Kidney (tissue), 14 donors: ENCODE results near the gene MIB2. TPM values are rescaled to one million over a fixed set of nuclear protein-coding genes. Genes with fewer than 3 reads are reported as not detected.
A peak's percentile ranks its signal among the peaks of the same experiment; 100 is the strongest.

Experiments
- DNase-seq, 5 donors: peaks; one replicate each; pipeline ENCODE4 v3.0.0-alpha.2; 2013 to 2020
- FAIRE-seq: peaks from 2 replicates; lab custom pipeline; 2012; peaks lifted over from hg19 to GRCh38; lab: Jason Lieb, UNC
- H3K27ac ChIP-seq, 2 donors: one replicate each; pipeline ENCODE4 v1.7.0; 2013; ENCODE audit warnings: low read depth in 2 of 2, low read length in 2 of 2, inconsistent platforms in 1 of 2
- H3K27me3 ChIP-seq: one replicate; pipeline ENCODE4 v1.7.1; 2013; ENCODE audit warnings: low read length, inconsistent platforms; ENCODE audit not compliant: control insufficient read depth, insufficient read depth
- H3K36me3 ChIP-seq, 3 donors: one replicate each; pipeline versions ENCODE4 v1.7.0 to v1.7.1; 2013; ENCODE audit warnings: low read length in 3 of 3, control low read depth in 1 of 3, inconsistent platforms in 1 of 3; ENCODE audit not compliant: insufficient read depth in 3 of 3, control insufficient read depth in 2 of 3
- H3K4me1 ChIP-seq, 3 donors: one replicate each; pipeline versions ENCODE4 v1.7.0 to v1.7.1; 2013; ENCODE audit warnings: low read length in 3 of 3, inconsistent platforms in 1 of 3, low read depth in 1 of 3; ENCODE audit not compliant: control insufficient read depth in 2 of 3, insufficient read depth in 2 of 3
- H3K4me3 ChIP-seq, 3 donors: one replicate each; pipeline versions ENCODE4 v1.7.0 to v1.8.1; 2013; ENCODE audit warnings: low read length in 3 of 3, control low read depth in 1 of 3, inconsistent platforms in 1 of 3
- H3K9ac ChIP-seq, 3 donors: one replicate each; pipeline versions ENCODE4 v1.7.0 to v1.7.1; 2013; ENCODE audit warnings: low read length in 3 of 3, control low read depth in 1 of 3, inconsistent platforms in 1 of 3
- H3K9me3 ChIP-seq, 3 donors: one replicate each; pipeline versions ENCODE4 v1.7.0 to v1.7.1; 2013; ENCODE audit warnings: low read length in 3 of 3, control low read depth in 1 of 3, inconsistent platforms in 1 of 3; ENCODE audit not compliant: control insufficient read depth in 2 of 3, insufficient read depth in 1 of 3
- intact Hi-C: fragments of 100-400 bp; cut with DNase I; formaldehyde crosslinking; loops from one replicate; pipeline ENCODE4 v1.11.1; 2022
- polyA plus RNA-seq: library from polyadenylated mRNA; stranded (reverse); fragments of 350-450 nt; fragmentation: Illumina TruSeq; extraction: RNeasy Lipid Tissue Mini Kit (QIAGEN cat#74804); gene quantifications from one replicate; pipeline ENCODE4 v1.2.3, GENCODE V29; 2014; ENCODE audit warnings: low read depth, low replicate concordance; ENCODE audit not compliant: insufficient read depth
- total RNA-seq: library from RNA; stranded (reverse); fragmentation: NEBNext Ultra II Directional; extraction: Animal tissue kit (Norgen Biotek cat#: 25700); gene quantifications from one replicate; pipeline ENCODE4 v1.2.1, GENCODE V29; 2021
- TF ChIP-seq, protein P1 (sequence below): IDR thresholded peaks from 3 replicates; pipeline ENCODE4 v1.5.1; 2012; ENCODE audit warnings: mild to moderate bottlenecking, moderate library complexity, borderline replicate concordance; ENCODE audit not compliant: insufficient read depth; ENCODE audit errors: extremely low read depth
- donor health status: control.
- donor health status: control.
- donor health status: control.
- donor health status: control.
- donor health status: control.
- donor health status: DM: yes; HTN: yes; CAD: no.
- donor health status: Normal renal cell carcinoma (clear cell type).

The MIB2 gene
- total and polyA plus RNA-seq, 2 donors from 2014 or later, result 35.6 to 61.6 TPM

DNA sequence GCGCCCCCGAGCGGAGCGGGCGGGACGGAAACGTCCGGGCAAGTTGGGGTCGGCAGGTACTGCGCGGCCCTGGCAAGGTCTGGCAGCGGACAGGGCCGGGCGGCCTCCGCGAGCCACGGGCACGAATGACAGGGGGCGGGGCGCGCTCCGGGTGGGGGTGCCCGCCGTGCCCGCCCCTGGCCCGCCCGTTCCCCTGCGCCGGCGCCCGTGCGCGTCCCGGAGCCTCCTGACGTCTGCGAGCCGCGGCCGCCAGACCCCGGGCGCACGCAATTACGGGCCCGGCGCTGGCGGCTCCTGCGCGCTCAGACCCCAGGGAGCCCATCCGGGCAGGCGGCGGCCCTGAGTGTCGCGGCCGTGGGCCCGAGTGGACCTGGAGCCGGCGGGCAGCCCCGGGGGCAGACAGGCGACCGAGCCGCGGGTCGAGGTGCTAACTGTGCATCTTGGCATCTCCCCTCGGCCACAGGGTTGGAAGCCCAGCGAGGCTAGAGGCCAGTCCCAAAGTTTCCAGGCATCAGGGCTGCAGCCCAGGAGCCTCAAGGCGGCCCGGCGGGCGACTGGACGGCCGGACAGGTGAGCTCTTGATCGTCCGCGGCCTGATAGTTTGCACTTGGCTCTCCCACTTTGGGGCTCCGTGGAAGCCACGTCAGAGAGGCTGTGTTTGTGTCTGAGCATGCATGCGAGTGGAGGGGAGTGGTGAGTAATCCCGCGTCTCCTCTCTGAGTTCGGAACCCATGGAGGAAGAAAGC, 918 bp downstream of the MIB2 start:
- TF ChIP-seq, protein P1, sequence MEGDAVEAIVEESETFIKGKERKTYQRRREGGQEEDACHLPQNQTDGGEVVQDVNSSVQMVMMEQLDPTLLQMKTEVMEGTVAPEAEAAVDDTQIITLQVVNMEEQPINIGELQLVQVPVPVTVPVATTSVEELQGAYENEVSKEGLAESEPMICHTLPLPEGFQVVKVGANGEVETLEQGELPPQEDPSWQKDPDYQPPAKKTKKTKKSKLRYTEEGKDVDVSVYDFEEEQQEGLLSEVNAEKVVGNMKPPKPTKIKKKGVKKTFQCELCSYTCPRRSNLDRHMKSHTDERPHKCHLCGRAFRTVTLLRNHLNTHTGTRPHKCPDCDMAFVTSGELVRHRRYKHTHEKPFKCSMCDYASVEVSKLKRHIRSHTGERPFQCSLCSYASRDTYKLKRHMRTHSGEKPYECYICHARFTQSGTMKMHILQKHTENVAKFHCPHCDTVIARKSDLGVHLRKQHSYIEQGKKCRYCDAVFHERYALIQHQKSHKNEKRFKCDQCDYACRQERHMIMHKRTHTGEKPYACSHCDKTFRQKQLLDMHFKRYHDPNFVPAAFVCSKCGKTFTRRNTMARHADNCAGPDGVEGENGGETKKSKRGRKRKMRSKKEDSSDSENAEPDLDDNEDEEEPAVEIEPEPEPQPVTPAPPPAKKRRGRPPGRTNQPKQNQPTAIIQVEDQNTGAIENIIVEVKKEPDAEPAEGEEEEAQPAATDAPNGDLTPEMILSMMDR, result no peak
- peak in 1 of 5 donors; percentile 65 for DNase-seq
- peaks cover 0 to 6% (median 0%) of the 10 kb centered on the region in 3 donors for H3K36me3 ChIP-seq

DNA sequence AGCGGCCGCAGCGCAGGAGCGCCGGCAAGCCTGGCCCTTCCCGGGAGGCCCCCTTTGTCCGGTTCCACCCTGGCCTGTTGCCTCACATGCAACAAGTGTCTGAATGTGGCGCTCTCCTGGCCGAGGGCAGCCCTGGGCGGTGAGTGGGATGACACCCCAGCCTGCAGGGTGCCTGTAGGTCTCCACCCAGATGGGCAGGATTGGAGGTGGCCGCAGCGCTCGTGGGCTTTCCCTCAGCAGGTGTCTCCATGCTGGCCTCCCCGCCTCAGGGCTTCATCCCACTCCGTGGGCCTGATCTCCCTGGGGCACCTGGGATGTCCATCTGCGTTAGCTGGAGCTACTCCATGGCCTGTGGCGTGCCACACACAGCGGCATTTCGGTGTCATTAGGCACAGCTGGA, 1.5 kb downstream of the MIB2 start:
- peaks cover 0 to 6% (median 0%) of the 10 kb centered on the region in 3 donors for H3K36me3 ChIP-seq
- peaks cover 0 to 25% (median 10%) of the 10 kb centered on the region in 3 donors for H3K4me1 ChIP-seq
- FAIRE-seq (no peak), DNase-seq (peak in 2 of 5 donors; percentile 58 to 78)
- H3K9me3 ChIP-seq, result no peaks in the 10 kb centered on the region
- peak overlapping the region in 2 of 3 donors; percentile 32 to 85 for H3K4me3 ChIP-seq
- H3K9ac ChIP-seq, result peak overlapping the region in 1 of 3 donors; percentile 80
- no peaks in the 10 kb centered on the region for H3K27me3 ChIP-seq
- no peak overlapping the region for H3K27ac ChIP-seq
- TF ChIP-seq, protein P1, result no peak
- intact Hi-C loops, result no loop called here

More for the DNA sequence above, 918 bp downstream of the MIB2 start:
- no peaks in the 10 kb centered on the region for H3K27me3 ChIP-seq
- peak overlapping the region; percentile 30 to 85 (median 38) for H3K4me3 ChIP-seq
- peaks cover 0 to 25% (median 10%) of the 10 kb centered on the region in 3 donors for H3K4me1 ChIP-seq
- H3K9me3 ChIP-seq, result no peaks in the 10 kb centered on the region
- H3K9ac ChIP-seq, result peak overlapping the region in 1 of 3 donors; percentile 80
- peak overlapping the region; percentile 63 to 100 for H3K27ac ChIP-seq
- intact Hi-C loops, result no loop called here
- no peak for FAIRE-seq

DNA sequence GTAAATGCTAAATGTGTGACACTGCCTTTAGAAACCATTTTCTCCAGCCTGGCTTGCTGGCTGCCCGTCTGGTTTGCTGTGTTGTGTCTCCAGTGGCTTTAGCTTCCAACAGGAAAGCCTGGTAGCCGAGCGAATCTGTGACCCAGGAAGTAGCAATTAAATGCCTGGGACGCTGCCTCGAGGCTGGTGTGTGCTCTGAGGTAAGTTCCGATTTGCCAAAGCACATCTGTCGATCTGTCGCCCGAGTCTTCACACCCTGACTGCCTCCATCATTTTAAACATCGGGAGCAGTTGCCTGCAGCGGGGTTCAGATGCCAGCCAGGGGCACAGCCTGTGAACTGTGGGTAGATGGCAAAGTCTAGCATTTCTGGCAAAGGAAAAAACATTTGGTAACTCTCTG, 2.2 kb downstream of the MIB2 start:
- FAIRE-seq (no peak), DNase-seq (peak in 1 of 5 donors; percentile 36)
- H3K9ac ChIP-seq, result no peak overlapping the region
- intact Hi-C loops, result no loop called here
- no peak overlapping the region for H3K4me3 ChIP-seq
- TF ChIP-seq, protein P1, result no peak
- H3K27ac ChIP-seq, result no peak overlapping the region
- no peaks in the 10 kb centered on the region for H3K9me3 ChIP-seq
- H3K36me3 ChIP-seq, result peaks cover 0 to 6% (median 0%) of the 10 kb centered on the region in 3 donors
- peaks cover 0 to 25% (median 10%) of the 10 kb centered on the region in 3 donors for H3K4me1 ChIP-seq
- H3K27me3 ChIP-seq, result no peaks in the 10 kb centered on the region
